Ascending aorta (tissue), 2 donors: Measurements from ENCODE around the gene LDB3. TPM values are rescaled to one million over a fixed set of nuclear protein-coding genes. Genes with fewer than 3 reads are reported as not detected.

Experiments used
- DNase-seq, 2 donors: peaks; one replicate each; pipeline ENCODE4 v3.0.0-alpha.2; 2019; ENCODE audit warnings: low spot score in 2 of 2
- H3K27ac ChIP-seq, 2 donors: fragments of 200-600 bp; sonication (generic); one replicate each; pipeline ENCODE4 v1.5.1; 2016 to 2017; ENCODE audit warnings: mild to moderate bottlenecking in 1 of 2
- H3K27me3 ChIP-seq: fragments of 200-600 bp; sonication (generic); one replicate; pipeline ENCODE4 v1.5.1; 2017
- H3K36me3 ChIP-seq, 2 donors: fragments of 200-600 bp; sonication (generic); one replicate each; pipeline ENCODE4 v1.5.1; 2016
- H3K4me1 ChIP-seq, 2 donors: fragments of 200-600 bp; sonication (generic); one replicate each; pipeline ENCODE4 v1.5.1; 2016 to 2017; ENCODE audit warnings: mild to moderate bottlenecking in 1 of 2
- H3K4me3 ChIP-seq, 2 donors: fragments of 200-600 bp; sonication (generic); one replicate each; pipeline ENCODE4 v1.5.1; 2016 to 2017; ENCODE audit warnings: mild to moderate bottlenecking in 1 of 2
- H3K9me3 ChIP-seq, 2 donors: fragments of 200-600 bp; sonication (generic); one replicate each; pipeline ENCODE4 v1.5.1; 2016
- CTCF ChIP-seq, 3 experiments: fragments of 200-600 bp in 2 of 3; fragments of 450-650 bp in 1 of 3; sonication (generic) in 2 of 3; IDR thresholded peaks; one replicate each; pipeline ENCODE4 v1.5.1; 2016 to 2019; ENCODE audit warnings: antibody characterized with exemption in 3 of 3, mild to moderate bottlenecking in 1 of 3, moderate library complexity in 1 of 3
- intact Hi-C: fragments of 100-400 bp; cut with DNase I; formaldehyde crosslinking; loops from one replicate; pipeline ENCODE4 v1.15.1; 2023
- total RNA-seq: library from RNA; depleted of rRNA; stranded (reverse); fragments of >200 nt; gene quantifications from one replicate; pipeline ENCODE4 v1.1.0, GENCODE V29; 2016

Gene LDB3
- total RNA-seq, 1 donor from 2014 or later = 27.4 TPM

GRCh38 chr10:86685416-86685815 is 17.1 kb downstream of the LDB3 start:
- no peak for DNase-seq
- Histone ChIP-seq H3K27me3 (no peaks in the 10 kb centered on the region), H3K27ac (peak overlapping the region; percentile 78 to 81), H3K4me1 (peaks cover 21 to 69% of the 10 kb centered on the region in 2 donors), H3K4me3 (no peak overlapping the region), H3K36me3 (peaks cover 23 to 33% of the 10 kb centered on the region in 2 donors), H3K9me3 (no peaks in the 10 kb centered on the region)
- intact Hi-C loops = no loop called here
- no peak for TF ChIP-seq CTCF (IDR thresholded peaks at IDR 0.05)

GRCh38 chr10:86685893-86686632 is 17.8 kb downstream of the LDB3 start:
- Histone ChIP-seq H3K4me3 (no peak overlapping the region), H3K36me3 (peaks cover 23 to 33% of the 10 kb centered on the region in 2 donors), H3K9me3 (no peaks in the 10 kb centered on the region), H3K27me3 (no peaks in the 10 kb centered on the region), H3K27ac (peak overlapping the region; percentile 78 to 81), H3K4me1 (peaks cover 21 to 63% of the 10 kb centered on the region in 2 donors)
- no peak for TF ChIP-seq CTCF (IDR thresholded peaks at IDR 0.05)
- DNase-seq = no peak
- intact Hi-C loops = loop anchor here (2.0 kb wide), 1 partner anchor 43 kb away; no protein-coding TSS in a partner anchor

- intact Hi-C loops = loop anchor here (2.0 kb wide), 1 partner anchor 44 kb away; no protein-coding TSS in a partner anchor
- no peak for TF ChIP-seq CTCF (IDR thresholded peaks at IDR 0.05)
- Histone ChIP-seq H3K4me1 (peaks cover 14 to 54% of the 10 kb centered on the region in 2 donors), H3K4me3 (no peak overlapping the region), H3K27ac (peak overlapping the region; percentile 44 to 78), H3K27me3 (no peaks in the 10 kb centered on the region), H3K36me3 (peaks cover 15 to 25% of the 10 kb centered on the region in 2 donors), H3K9me3 (no peaks in the 10 kb centered on the region)
- no peak for DNase-seq
Measured at GRCh38 chr10:86686972-86687371, 18.7 kb downstream of the LDB3 start.

GRCh38 chr10:86687750-86688149 is 19.4 kb downstream of the LDB3 start:
- peaks cover 14 to 52% of the 10 kb centered on the region in 2 donors for H3K4me1 ChIP-seq
- H3K27ac ChIP-seq = peak overlapping the region; percentile 44 to 78
- TF ChIP-seq CTCF (IDR thresholded peaks at IDR 0.05) = no peak
- DNase-seq = no peak
- H3K4me3 ChIP-seq = no peak overlapping the region
- H3K9me3 ChIP-seq = no peaks in the 10 kb centered on the region
- intact Hi-C loops = loop anchor here (1.0 to 2.0 kb wide), 2 partner anchors 45 to 213 kb away; no protein-coding TSS in a partner anchor
- no peaks in the 10 kb centered on the region for H3K27me3 ChIP-seq
- peaks cover 16 to 24% of the 10 kb centered on the region in 2 donors for H3K36me3 ChIP-seq

- Histone ChIP-seq H3K36me3 (peaks cover 21 to 26% of the 10 kb centered on the region in 2 donors), H3K4me1 (peaks cover 15 to 51% of the 10 kb centered on the region in 2 donors), H3K27ac (peak overlapping the region in 1 of 2 donors; percentile 19), H3K4me3 (no peak overlapping the region), H3K27me3 (no peaks in the 10 kb centered on the region), H3K9me3 (no peaks in the 10 kb centered on the region)
- peak in 1 of 2 donors; percentile 79 for DNase-seq
- TF ChIP-seq CTCF (IDR thresholded peaks at IDR 0.05) = peak; percentile 73 to 94 (median 85)
- intact Hi-C loops = loop anchor here (1.0 kb wide), 1 partner anchor 212 kb away; no protein-coding TSS in a partner anchor
Measured at GRCh38 chr10:86688398-86688921, 20.1 kb downstream of the LDB3 start.
